HG02642 (cell line): ENCODE results near the gene AP1G1.
"Not testable (repeated sequence)": the region's sequence is repeated elsewhere in the genome, so short reads cannot be mapped to it uniquely, and the experiment has no call there.

Experiments
- ATAC-seq: cut with Tn5 transposase; IDR thresholded peaks from one replicate; pipeline ENCODE4 v1.9.1; 2021; ENCODE audit warnings: mild to moderate bottlenecking; ENCODE audit not compliant: unreplicated experiment, poor library complexity

AP1G1 gene

GRCh38 chr16:71811261-71811803 is 2.7 kb upstream of the AP1G1 start:
- no peak for ATAC-seq

- not testable (repeated sequence) for ATAC-seq
These were observed 1.5 kb upstream of the AP1G1 start for GRCh38 chr16:71810155-71810530.

- peak; percentile 39 for ATAC-seq
These were observed 585 bp downstream of the AP1G1 start for GRCh38 chr16:71807905-71808592.

- ATAC-seq: no peak
These were observed 5.3 kb downstream of the AP1G1 start for GRCh38 chr16:71803305-71803690.

GRCh38 chr16:71796501-71797097 is 12.0 kb downstream of the AP1G1 start:
- ATAC-seq: no peak

- no peak for ATAC-seq
These were observed 13.7 kb downstream of the AP1G1 start for GRCh38 chr16:71794943-71795342.

GRCh38 chr16:71794018-71794417 is 14.6 kb downstream of the AP1G1 start:
- ATAC-seq: no peak

GRCh38 chr16:71792176-71792575 is 16.5 kb downstream of the AP1G1 start:
- no peak for ATAC-seq

GRCh38 chr16:71790329-71790728 is 18.3 kb downstream of the AP1G1 start:
- not testable (repeated sequence) for ATAC-seq

- no peak for ATAC-seq
These were observed 19.5 kb downstream of the AP1G1 start for GRCh38 chr16:71789136-71789535.

- ATAC-seq: no peak
These were observed 20.1 kb downstream of the AP1G1 start for GRCh38 chr16:71788578-71788977.

GRCh38 chr16:71785143-71785542 is 23.5 kb downstream of the AP1G1 start:
- ATAC-seq: not testable (repeated sequence)

- no peak for ATAC-seq
These were observed 24.5 kb downstream of the AP1G1 start for GRCh38 chr16:71784093-71784492.

- ATAC-seq: no peak
These were observed 26.9 kb downstream of the AP1G1 start for GRCh38 chr16:71781741-71782140.

GRCh38 chr16:71780521-71781089 is 28.0 kb downstream of the AP1G1 start:
- ATAC-seq: no peak

- ATAC-seq: no peak
These were observed 29.9 kb downstream of the AP1G1 start for GRCh38 chr16:71778780-71779179.

GRCh38 chr16:71777329-71777728 is 31.3 kb downstream of the AP1G1 start:
- ATAC-seq: no peak

GRCh38 chr16:71775949-71776348 is 32.7 kb downstream of the AP1G1 start:
- no peak for ATAC-seq

GRCh38 chr16:71771571-71771970 is 37.1 kb downstream of the AP1G1 start:
- no peak for ATAC-seq

- ATAC-seq: no peak
These were observed 39.4 kb downstream of the AP1G1 start for GRCh38 chr16:71769222-71769621.

- no peak for ATAC-seq
These were observed 41.4 kb downstream of the AP1G1 start for GRCh38 chr16:71767060-71767900.
